Activated CD8-positive, alpha-beta T cell treated with anti-CD3 and anti-CD28 coated beads, Interleukin-2, amount 10 ng/mL, durations not matched to agents 7 days and 5 days (primary cell): Measurements from ENCODE around the gene PCNT. TPM values are rescaled to one million over a fixed set of nuclear protein-coding genes. Genes with fewer than 3 reads are reported as not detected.

Experiments used
- ATAC-seq: fragments of 150-1000 bp; cut with Tn5 transposase; one replicate; pipeline ENCODE4 v1.10.0; 2021; ENCODE audit warnings: moderate library complexity
- CTCF ChIA-PET: fragments of 350-600 bp; sonication (Branson Sonifier 250); formaldehyde crosslinking; loops from one replicate; lab custom pipeline; 2021; ENCODE audit warnings: antibody characterized with exemption; lab: Charles Lee
- POLR2A ChIA-PET: fragments of 350-600 bp; sonication (Branson Sonifier 250); formaldehyde crosslinking; loops from one replicate; lab custom pipeline; 2021; ENCODE audit warnings: antibody characterized with exemption; lab: Charles Lee
- DNase-seq: peaks from one replicate; pipeline ENCODE4 v3.0.0-alpha.2; 2020
- H3K27ac Mint-ChIP-seq: one replicate; pipeline ENCODE4 v1.8.0; 2021; ENCODE audit warnings: mild to moderate bottlenecking, mixed read lengths
- H3K27me3 Mint-ChIP-seq: one replicate; pipeline ENCODE4 v1.8.0; 2021; ENCODE audit warnings: low read depth, mixed read lengths
- H3K36me3 Mint-ChIP-seq: one replicate; pipeline ENCODE4 v1.8.0; 2021; ENCODE audit warnings: low read depth, mixed read lengths
- H3K4me1 Mint-ChIP-seq: one replicate; pipeline ENCODE4 v1.8.0; 2021; ENCODE audit warnings: low read depth, mixed read lengths
- H3K4me3 Mint-ChIP-seq: one replicate; pipeline ENCODE4 v1.8.0; 2021; ENCODE audit warnings: mild to moderate bottlenecking, mixed read lengths
- H3K9me3 Mint-ChIP-seq: one replicate; pipeline ENCODE4 v1.8.0; 2022; ENCODE audit warnings: mixed read lengths; ENCODE audit not compliant: insufficient read depth
- total RNA-seq, 2 experiments: library from RNA; stranded (reverse); gene quantifications; one replicate each; pipeline ENCODE4 v1.2.3, GENCODE V29; 2021

PCNT gene
- total RNA-seq, 2 experiments from 2014 or later = 89.0 to 98.8 TPM

GRCh38 chr21:46311568-46311967 lies 12.4 kb upstream of the PCNT start:
- Mint-ChIP-seq H3K27ac (no peak overlapping the region), H3K36me3 (peaks cover 56% of the 10 kb centered on the region), H3K27me3 (no peaks in the 10 kb centered on the region), H3K4me3 (no peak overlapping the region), H3K4me1 (no peaks in the 10 kb centered on the region), H3K9me3 (no peaks in the 10 kb centered on the region)
- ChIA-PET CTCF (no interaction called here), POLR2A (no interaction called here)
- DNase-seq (no peak), ATAC-seq (no peak)

- ATAC-seq (no peak), DNase-seq (no peak)
- no peak overlapping the region for H3K27ac Mint-ChIP-seq
- ChIA-PET POLR2A (interaction anchor here (0.6 kb wide), 1 partner anchor 17 kb away, joined by 4 read pairs; no protein-coding TSS in a partner anchor), CTCF (no interaction called here)
- H3K27me3 Mint-ChIP-seq = no peaks in the 10 kb centered on the region
- no peaks in the 10 kb centered on the region for H3K9me3 Mint-ChIP-seq
- no peaks in the 10 kb centered on the region for H3K4me1 Mint-ChIP-seq
- H3K4me3 Mint-ChIP-seq = no peak overlapping the region
- H3K36me3 Mint-ChIP-seq = peaks cover 49% of the 10 kb centered on the region
Measured at GRCh38 chr21:46312949-46313348, 11.0 kb upstream of the PCNT start.

GRCh38 chr21:46314441-46315020 lies 9.4 kb upstream of the PCNT start:
- H3K4me1 Mint-ChIP-seq = peaks cover 6% of the 10 kb centered on the region
- H3K36me3 Mint-ChIP-seq = peaks cover 55% of the 10 kb centered on the region
- CTCF ChIA-PET = no interaction called here
- POLR2A ChIA-PET = no interaction called here
- no peak overlapping the region for H3K27ac Mint-ChIP-seq
- H3K4me3 Mint-ChIP-seq = no peak overlapping the region
- H3K27me3 Mint-ChIP-seq = no peaks in the 10 kb centered on the region
- DNase-seq (no peak), ATAC-seq (no peak)
- no peaks in the 10 kb centered on the region for H3K9me3 Mint-ChIP-seq

GRCh38 chr21:46316708-46317324 lies 7.1 kb upstream of the PCNT start:
- Mint-ChIP-seq H3K27me3 (no peaks in the 10 kb centered on the region), H3K4me1 (peaks cover 25% of the 10 kb centered on the region), H3K27ac (no peak overlapping the region), H3K4me3 (no peak overlapping the region), H3K36me3 (peaks cover 59% of the 10 kb centered on the region), H3K9me3 (no peaks in the 10 kb centered on the region)
- DNase-seq (no peak), ATAC-seq (no peak)
- ChIA-PET CTCF (no interaction called here), POLR2A (interaction anchor here (0.6 kb wide), 1 partner anchor 32 kb away, joined by 4 read pairs; the partner anchor contains the start of gene MCM3AP)

GRCh38 chr21:46317710-46318463 lies 6.1 kb upstream of the PCNT start:
- DNase-seq (no peak), ATAC-seq (no peak)
- H3K4me3 Mint-ChIP-seq = no peak overlapping the region
- H3K36me3 Mint-ChIP-seq = peaks cover 63% of the 10 kb centered on the region
- CTCF ChIA-PET = no interaction called here
- no peaks in the 10 kb centered on the region for H3K9me3 Mint-ChIP-seq
- POLR2A ChIA-PET = no interaction called here
- no peak overlapping the region for H3K27ac Mint-ChIP-seq
- peaks cover 28% of the 10 kb centered on the region for H3K4me1 Mint-ChIP-seq
- H3K27me3 Mint-ChIP-seq = no peaks in the 10 kb centered on the region

- Mint-ChIP-seq H3K4me1 (peaks cover 28% of the 10 kb centered on the region), H3K27ac (no peak overlapping the region), H3K4me3 (no peak overlapping the region), H3K27me3 (no peaks in the 10 kb centered on the region), H3K36me3 (peaks cover 62% of the 10 kb centered on the region), H3K9me3 (no peaks in the 10 kb centered on the region)
- no peak for ATAC-seq
- ChIA-PET POLR2A (no interaction called here), CTCF (no interaction called here)
- no peak for DNase-seq
Measured at GRCh38 chr21:46318464-46318845, 5.5 kb upstream of the PCNT start.

- POLR2A ChIA-PET = no interaction called here
- ATAC-seq (no peak), DNase-seq (no peak)
Measured at GRCh38 chr21:46319186-46319585, 4.8 kb upstream of the PCNT start.

GRCh38 chr21:46320331-46320801 lies 3.6 kb upstream of the PCNT start:
- Mint-ChIP-seq H3K4me1 (peaks cover 30% of the 10 kb centered on the region), H3K4me3 (peak overlapping the region; percentile 55), H3K36me3 (peaks cover 55% of the 10 kb centered on the region), H3K9me3 (no peaks in the 10 kb centered on the region), H3K27ac (peak overlapping the region; percentile 49), H3K27me3 (no peaks in the 10 kb centered on the region)
- ATAC-seq (no peak), DNase-seq (no peak)
- POLR2A ChIA-PET = no interaction called here
- CTCF ChIA-PET = no interaction called here

More at GRCh38 chr21:46319186-46319585, 4.8 kb upstream of the PCNT start:
- CTCF ChIA-PET = no interaction called here
- Mint-ChIP-seq H3K9me3 (no peaks in the 10 kb centered on the region), H3K4me1 (peaks cover 28% of the 10 kb centered on the region), H3K4me3 (no peak overlapping the region), H3K27me3 (no peaks in the 10 kb centered on the region), H3K27ac (no peak overlapping the region), H3K36me3 (peaks cover 57% of the 10 kb centered on the region)

- peak; percentile 41 for DNase-seq
- CTCF ChIA-PET = interaction anchor here (0.7 kb wide), 1 partner anchor 179 kb away, joined by 3 read pairs; no protein-coding TSS in a partner anchor
- POLR2A ChIA-PET = interaction anchor here (0.6 to 1.4 kb wide), 11 partner anchors 12 to 314 kb away, joined by 3 to 8 read pairs (median 4); partner anchors contain the start of genes MCM3AP and YBEY
- H3K4me1 Mint-ChIP-seq = peaks cover 45% of the 10 kb centered on the region
- no peaks in the 10 kb centered on the region for H3K27me3 Mint-ChIP-seq
- H3K4me3 Mint-ChIP-seq = peak overlapping the region; percentile 96
- H3K36me3 Mint-ChIP-seq = peaks cover 60% of the 10 kb centered on the region
- H3K27ac Mint-ChIP-seq = peak overlapping the region; percentile 99
- no peaks in the 10 kb centered on the region for H3K9me3 Mint-ChIP-seq
- ATAC-seq = no peak
Measured at GRCh38 chr21:46322351-46323226, 1.4 kb upstream of the PCNT start.

- POLR2A ChIA-PET = interaction anchor here (0.6 to 1.4 kb wide), 11 partner anchors 13 to 314 kb away, joined by 3 to 8 read pairs (median 4); partner anchors contain the start of genes MCM3AP and YBEY
- Mint-ChIP-seq H3K27me3 (no peaks in the 10 kb centered on the region), H3K4me3 (peak overlapping the region; percentile 96), H3K27ac (peak overlapping the region; percentile 99), H3K4me1 (peaks cover 51% of the 10 kb centered on the region), H3K36me3 (peaks cover 62% of the 10 kb centered on the region), H3K9me3 (no peaks in the 10 kb centered on the region)
- CTCF ChIA-PET = interaction anchor here (0.7 kb wide), 1 partner anchor 180 kb away, joined by 3 read pairs; no protein-coding TSS in a partner anchor
- DNase-seq = no peak
- no peak for ATAC-seq
Measured at GRCh38 chr21:46323227-46323709, 688 bp upstream of the PCNT start.
